Heart left ventricle (tissue), 16 donors: ENCODE measurements around the gene CDCP2. TPM values are rescaled to one million over a fixed set of nuclear protein-coding genes. Genes with fewer than 3 reads are reported as not detected.

ENCODE experiments used
- ATAC-seq, 4 donors: fragments of 200-7000 bp; cut with Tn5 transposase; one replicate each; pipeline ENCODE4 v1.9.1; 2020 to 2022; ENCODE audit warnings: moderate library complexity in 4 of 4, mild to moderate bottlenecking in 3 of 4, moderate number of reproducible peaks in 1 of 4
- DNase-seq, 5 donors: peaks; one replicate each; pipeline ENCODE4 v3.0.0-alpha.2; 2020
- H3K27ac ChIP-seq, 12 donors: fragments of 200-600 bp; sonication (generic) in 4 of 12; one replicate each; pipeline versions ENCODE4 v1.5.0 to v1.8.0; 2016 to 2022; ENCODE audit warnings: mild to moderate bottlenecking in 2 of 12
- H3K27me3 ChIP-seq, 9 donors: fragments of 200-600 bp; sonication (generic) in 2 of 9; one replicate each; pipeline versions ENCODE4 v1.5.1 to v1.8.0; 2016 to 2022; ENCODE audit warnings: mild to moderate bottlenecking in 3 of 9
- H3K36me3 ChIP-seq, 9 donors: fragments of 200-600 bp; sonication (generic) in 2 of 9; one replicate each; pipeline versions ENCODE4 v1.5.0 to v1.8.0; 2018 to 2022; ENCODE audit warnings: mild to moderate bottlenecking in 2 of 9
- H3K4me1 ChIP-seq, 12 donors: fragments of 200-600 bp; sonication (generic) in 4 of 12; one replicate each; pipeline versions ENCODE4 v1.5.0 to v1.8.0; 2016 to 2022; ENCODE audit warnings: mild to moderate bottlenecking in 3 of 12
- H3K4me3 ChIP-seq, 12 donors: fragments of 200-600 bp; sonication (generic) in 4 of 12; one replicate each; pipeline versions ENCODE4 v1.5.0 to v1.8.0; 2017 to 2022; ENCODE audit warnings: mild to moderate bottlenecking in 9 of 12, moderate library complexity in 4 of 12
- H3K9me3 ChIP-seq, 12 donors: fragments of 200-600 bp; sonication (generic) in 4 of 12; one replicate each; pipeline versions ENCODE4 v1.5.0 to v1.8.0; 2016 to 2022; ENCODE audit warnings: mild to moderate bottlenecking in 1 of 12
- CTCF ChIP-seq, 12 donors: fragments of 200-600 bp; sonication (generic) in 4 of 12; IDR thresholded peaks; one replicate each; pipeline versions ENCODE4 v1.5.0 to v1.8.0; 2018 to 2022; ENCODE audit warnings: antibody characterized with exemption in 12 of 12, mild to moderate bottlenecking in 5 of 12
- POLR2A ChIP-seq, 2 donors: fragments of 450-650 bp; IDR thresholded peaks; one replicate each; pipeline ENCODE4 v1.6.1; 2017; ENCODE audit warnings: antibody characterized with exemption in 2 of 2, mild to moderate bottlenecking in 2 of 2, moderate library complexity in 2 of 2
- WGBS, 4 donors: extraction: QIAGEN DNeasy Blood & Tissue Kit in 2 of 4; methylation state at CpG; one replicate each; pipeline versions ENCODE4 v1.1.5 to v1.1.7; 2013 to 2018; 5-methylcytosine and 5-hydroxymethylcytosine counted together
- intact Hi-C, 10 donors: fragments of 100-400 bp; cut with DNase I; formaldehyde crosslinking; loops; one replicate each; pipeline versions ENCODE4 v1.11.1 to v1.14.2; 2022
- polyA plus RNA-seq, 2 donors: library from polyadenylated mRNA; stranded (reverse); fragments of 200-250 nt; gene quantifications; one replicate each; pipeline ENCODE4 v1.2.3, GENCODE V29; 2013
- total RNA-seq, 9 donors: library from RNA; depleted of rRNA in 2 of 9; stranded (reverse); fragments of >200 nt in 2 of 9; fragmentation: NEBNext Ultra II Directional in 3 of 9; extraction: Animal tissue kit (Norgen Biotek cat#: 25700) in 3 of 9; gene quantifications; one replicate each; pipeline versions ENCODE4 v1.1.0 to v1.2.4, GENCODE V29; 2016 to 2023
- donor health status: ischemic (EF 13 %, LVEDD 7.1; RV severe dilation, severe dysfunction).
- donor health status: healthy with polysubstance abuse.
- donor health status: DM: no; HTN: yes; CAD: no.
- donor health status: DM: no; HTN: no; CAD: no.
- donor health status: ischemic (EF 25% LVEDD 6.9; RV normal size, moderate dysfunction).
- donor health status: ischemic (EF 25% LVEDD 5.7; RV mildly dilated, moderate dysfunction).
- donor health status: healthy.
- donor health status: DM: yes; HTN: yes; CAD: no.
- donor health status: ischemic (EF 35%, LVEDD 5.7; RV mildly dilated, moderate dysfunction).
- donor health status: nonischemic (EF 11% LVEDD 7.7; RV severe dilation, severe dysfunction).
- donor health status: DM: yes; HTN: yes; CAD: no.
- donor health status: PGD.
- donor health status: ischemic (EF 29% LVEDD 5.4; RV normal size, mild dysfunction).
- donor health status: nonischemic (EF 23%, LVEDD 6.1; RV moderate dilation, normal function).

The CDCP2 gene
- total and polyA plus RNA-seq, 11 donors: 0.29 TPM; not detected in 10

- H3K36me3 ChIP-seq: no peaks in the 10 kb centered on the region
- ATAC-seq: no peak
- H3K4me1 ChIP-seq: no peaks in the 10 kb centered on the region
- TF ChIP-seq POLR2A (IDR thresholded peaks at IDR 0.05) (no peak), CTCF (IDR thresholded peaks at IDR 0.05) (no peak)
- no peak overlapping the region for H3K4me3 ChIP-seq
- intact Hi-C loops: no loop called here
- no peak for DNase-seq
- H3K27me3 ChIP-seq: no peaks in the 10 kb centered on the region
- H3K27ac ChIP-seq: no peak overlapping the region
- no peaks in the 10 kb centered on the region for H3K9me3 ChIP-seq
- WGBS, 4 donors: 71 to 78% (median 73%) methylated on average over 2 of the region's 2 CpGs
These were observed 20.3 kb downstream of the CDCP2 start for GRCh38 chr1:54132495-54132894.

GRCh38 chr1:54131419-54131818 lies 21.4 kb downstream of the CDCP2 start:
- Histone ChIP-seq H3K4me3 (no peak overlapping the region), H3K9me3 (no peaks in the 10 kb centered on the region), H3K4me1 (no peaks in the 10 kb centered on the region), H3K27me3 (no peaks in the 10 kb centered on the region), H3K27ac (no peak overlapping the region), H3K36me3 (no peaks in the 10 kb centered on the region)
- intact Hi-C loops: no loop called here
- ATAC-seq (no peak), DNase-seq (no peak)
- WGBS, 4 donors: 79 to 93% (median 90%) methylated on average over 2 of the region's 2 CpGs
- TF ChIP-seq POLR2A (IDR thresholded peaks at IDR 0.05): no peak
- no peak for TF ChIP-seq CTCF (IDR thresholded peaks at IDR 0.05)

GRCh38 chr1:54129858-54130257 lies 22.9 kb downstream of the CDCP2 start:
- H3K9me3 ChIP-seq: no peaks in the 10 kb centered on the region
- H3K4me3 ChIP-seq: no peak overlapping the region
- no peaks in the 10 kb centered on the region for H3K36me3 ChIP-seq
- H3K27me3 ChIP-seq: no peaks in the 10 kb centered on the region
- ATAC-seq (no peak), DNase-seq (no peak)
- 83 to 93% (median 88%) methylated on average over 2 of the region's 2 CpGs for WGBS, 4 donors
- no peak overlapping the region for H3K27ac ChIP-seq
- TF ChIP-seq POLR2A (IDR thresholded peaks at IDR 0.05) (no peak), CTCF (IDR thresholded peaks at IDR 0.05) (no peak)
- no peaks in the 10 kb centered on the region for H3K4me1 ChIP-seq
- intact Hi-C loops: loop anchor here in 4 of 10 donors (10.0 kb wide), 3 partner anchors 145 to 275 kb away; partner anchors contain the start of gene SSBP3 (in 1 of the 4)

- Histone ChIP-seq H3K9me3 (no peaks in the 10 kb centered on the region), H3K4me3 (no peak overlapping the region), H3K36me3 (no peaks in the 10 kb centered on the region), H3K27me3 (no peaks in the 10 kb centered on the region), H3K4me1 (no peaks in the 10 kb centered on the region), H3K27ac (no peak overlapping the region)
- ATAC-seq (no peak), DNase-seq (no peak)
- intact Hi-C loops: loop anchor here in 4 of 10 donors (10.0 kb wide), 3 partner anchors 147 to 277 kb away; partner anchors contain the start of gene SSBP3 (in 1 of the 4)
- 81 to 84% (median 83%) methylated on average over 7 of the region's 7 CpGs for WGBS, 4 donors
- TF ChIP-seq CTCF (IDR thresholded peaks at IDR 0.05): no peak
These were observed 25.1 kb downstream of the CDCP2 start for GRCh38 chr1:54127594-54128300.
